ENCODE data around the gene AIF1L.

DNA sequence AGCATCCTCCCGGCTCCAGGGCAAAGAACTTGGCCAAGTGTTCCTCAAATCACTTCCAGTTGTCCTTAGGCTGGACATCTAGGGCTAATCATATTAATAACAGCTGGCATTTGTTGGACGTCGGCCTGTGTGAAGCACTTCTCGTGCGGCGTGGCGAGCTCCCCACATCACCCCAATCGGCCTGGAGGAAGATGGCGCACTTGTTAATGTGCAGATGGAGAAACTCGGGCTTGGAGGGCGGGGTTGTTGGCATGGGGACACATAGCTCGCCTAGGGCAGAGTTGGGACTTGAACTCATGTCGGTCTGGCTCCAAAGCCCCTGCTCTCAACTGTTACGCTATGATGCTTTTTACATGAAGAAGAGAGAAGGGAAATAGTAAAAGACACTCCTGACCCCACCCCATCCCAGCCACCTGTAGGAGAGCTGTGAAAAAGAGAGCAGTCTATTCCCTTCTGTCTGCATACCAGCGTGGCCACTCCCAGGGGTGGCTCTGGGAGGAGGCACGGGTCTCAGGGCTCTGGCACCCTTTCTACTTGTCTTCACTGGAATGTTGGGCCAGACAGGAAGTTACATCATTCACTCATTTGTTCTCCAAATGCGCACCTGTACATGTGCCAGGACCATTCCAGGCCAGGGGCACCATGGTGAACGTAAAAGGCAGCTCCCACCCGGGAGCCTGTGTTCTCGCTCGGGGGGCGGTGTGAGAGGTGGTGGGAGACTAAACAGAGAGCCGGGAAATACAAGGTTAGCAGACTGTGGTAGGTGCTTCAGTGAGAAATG lies 16.2 kb downstream of the AIF1L start:
- TF ChIP-seq, protein P1, sequence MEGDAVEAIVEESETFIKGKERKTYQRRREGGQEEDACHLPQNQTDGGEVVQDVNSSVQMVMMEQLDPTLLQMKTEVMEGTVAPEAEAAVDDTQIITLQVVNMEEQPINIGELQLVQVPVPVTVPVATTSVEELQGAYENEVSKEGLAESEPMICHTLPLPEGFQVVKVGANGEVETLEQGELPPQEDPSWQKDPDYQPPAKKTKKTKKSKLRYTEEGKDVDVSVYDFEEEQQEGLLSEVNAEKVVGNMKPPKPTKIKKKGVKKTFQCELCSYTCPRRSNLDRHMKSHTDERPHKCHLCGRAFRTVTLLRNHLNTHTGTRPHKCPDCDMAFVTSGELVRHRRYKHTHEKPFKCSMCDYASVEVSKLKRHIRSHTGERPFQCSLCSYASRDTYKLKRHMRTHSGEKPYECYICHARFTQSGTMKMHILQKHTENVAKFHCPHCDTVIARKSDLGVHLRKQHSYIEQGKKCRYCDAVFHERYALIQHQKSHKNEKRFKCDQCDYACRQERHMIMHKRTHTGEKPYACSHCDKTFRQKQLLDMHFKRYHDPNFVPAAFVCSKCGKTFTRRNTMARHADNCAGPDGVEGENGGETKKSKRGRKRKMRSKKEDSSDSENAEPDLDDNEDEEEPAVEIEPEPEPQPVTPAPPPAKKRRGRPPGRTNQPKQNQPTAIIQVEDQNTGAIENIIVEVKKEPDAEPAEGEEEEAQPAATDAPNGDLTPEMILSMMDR (IDR thresholded peaks at IDR 0.05): no peak
- TF ChIP-seq TCF7L2 (IDR thresholded peaks at IDR 0.05; ENCODE audit: low read depth, low read length): no peak

Measured in Panc1 (cell line).